Prostate gland (tissue), 2 donors: ENCODE data around the gene SLC16A12. TPM values are rescaled to one million over a fixed set of nuclear protein-coding genes. Genes with fewer than 3 reads are reported as not detected.
A peak's percentile ranks its signal among the peaks of the same experiment; 100 is the strongest.

Experiments used
- DNase-seq: peaks from one replicate; pipeline ENCODE4 v3.0.0-alpha.2; 2019; ENCODE audit warnings: low spot score
- H3K27ac ChIP-seq, 2 donors: fragments of 200-600 bp; sonication (generic); 2 replicates each; pipeline ENCODE4 v1.5.1; 2017 to 2019
- H3K27me3 ChIP-seq: fragments of 200-600 bp; sonication (generic); replicated peaks from 2 replicates; pipeline ENCODE4 v1.5.1; 2019; ENCODE audit not compliant: insufficient read depth
- H3K36me3 ChIP-seq, 2 donors: fragments of 200-600 bp; sonication (generic); 1 replicate in 1 of 2; 2 replicates in 1 of 2; pipeline versions ENCODE4 v1.5.1 to v1.8.1; 2017 to 2019
- H3K4me1 ChIP-seq: fragments of 200-600 bp; sonication (generic); replicated peaks from 2 replicates; pipeline ENCODE4 v1.5.1; 2019
- H3K4me3 ChIP-seq, 2 donors: fragments of 200-600 bp; sonication (generic); 2 replicates each; pipeline ENCODE4 v1.5.1; 2017 to 2019
- H3K9me3 ChIP-seq: fragments of 200-600 bp; sonication (generic); 2 replicates; pipeline ENCODE4 v1.5.1; 2017
- POLR2A ChIP-seq: fragments of 450-650 bp; IDR thresholded peaks from one replicate; pipeline ENCODE4 v1.6.1; 2016; ENCODE audit warnings: antibody characterized with exemption, mild to moderate bottlenecking
- POLR2AphosphoS5 ChIP-seq: sonication (generic); formaldehyde crosslinking; IDR thresholded peaks from one replicate; pipeline ENCODE4 v1.6.1; 2017; ENCODE audit warnings: antibody characterized with exemption
- WGBS: methylation state at CpG from one replicate; pipeline ENCODE4 v1.1.5; 2018; 5-methylcytosine and 5-hydroxymethylcytosine counted together
- intact Hi-C: fragments of 100-400 bp; cut with DNase I; formaldehyde crosslinking; loops from one replicate; pipeline ENCODE4 v1.14.2; 2022
- total RNA-seq, 2 donors: library from RNA; depleted of rRNA; stranded (reverse); fragments of >200 nt; gene quantifications; one replicate each; pipeline ENCODE4 v1.1.0, GENCODE V29; 2016
- TF ChIP-seq, protein P1 (sequence below), 4 experiments: fragments of 200-600 bp in 2 of 4; fragments of 450-650 bp in 2 of 4; sonication (generic) in 2 of 4; IDR thresholded peaks; 1 replicate in 3 of 4; 2 replicates in 1 of 4; pipeline ENCODE4 v1.5.1; 2016 to 2019; ENCODE audit warnings: antibody characterized with exemption in 4 of 4, mild to moderate bottlenecking in 2 of 4, moderate library complexity in 2 of 4

Gene SLC16A12
- total RNA-seq, 2 donors from 2014 or later: 0.09 to 4.4 TPM

- TF ChIP-seq, protein P1, sequence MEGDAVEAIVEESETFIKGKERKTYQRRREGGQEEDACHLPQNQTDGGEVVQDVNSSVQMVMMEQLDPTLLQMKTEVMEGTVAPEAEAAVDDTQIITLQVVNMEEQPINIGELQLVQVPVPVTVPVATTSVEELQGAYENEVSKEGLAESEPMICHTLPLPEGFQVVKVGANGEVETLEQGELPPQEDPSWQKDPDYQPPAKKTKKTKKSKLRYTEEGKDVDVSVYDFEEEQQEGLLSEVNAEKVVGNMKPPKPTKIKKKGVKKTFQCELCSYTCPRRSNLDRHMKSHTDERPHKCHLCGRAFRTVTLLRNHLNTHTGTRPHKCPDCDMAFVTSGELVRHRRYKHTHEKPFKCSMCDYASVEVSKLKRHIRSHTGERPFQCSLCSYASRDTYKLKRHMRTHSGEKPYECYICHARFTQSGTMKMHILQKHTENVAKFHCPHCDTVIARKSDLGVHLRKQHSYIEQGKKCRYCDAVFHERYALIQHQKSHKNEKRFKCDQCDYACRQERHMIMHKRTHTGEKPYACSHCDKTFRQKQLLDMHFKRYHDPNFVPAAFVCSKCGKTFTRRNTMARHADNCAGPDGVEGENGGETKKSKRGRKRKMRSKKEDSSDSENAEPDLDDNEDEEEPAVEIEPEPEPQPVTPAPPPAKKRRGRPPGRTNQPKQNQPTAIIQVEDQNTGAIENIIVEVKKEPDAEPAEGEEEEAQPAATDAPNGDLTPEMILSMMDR (IDR thresholded peaks at IDR 0.05): no peak
- Histone ChIP-seq H3K36me3 (no peaks in the 10 kb centered on the region), H3K4me1 (no peaks in the 10 kb centered on the region), H3K27ac (peak overlapping the region; percentile 52 to 53), H3K27me3 (no peaks in the 10 kb centered on the region), H3K9me3 (no peaks in the 10 kb centered on the region), H3K4me3 (no peak overlapping the region)
- intact Hi-C loops: no loop called here
- DNase-seq: no peak
- 10% methylated on average over 4 of the region's 4 CpGs for WGBS
Observed at GRCh38 chr10:89475591-89475998, 59.8 kb downstream of the SLC16A12 start.

GRCh38 chr10:89475125-89475524, 60.3 kb downstream of the SLC16A12 start:
- no peaks in the 10 kb centered on the region for H3K9me3 ChIP-seq
- peak overlapping the region; percentile 18 to 53 for H3K27ac ChIP-seq
- H3K4me1 ChIP-seq: no peaks in the 10 kb centered on the region
- TF ChIP-seq POLR2AphosphoS5 (no peak), POLR2A (no peak)
- TF ChIP-seq, protein P1 (IDR thresholded peaks at IDR 0.05): no peak
- no peak overlapping the region for H3K4me3 ChIP-seq
- no peak for DNase-seq
- no peaks in the 10 kb centered on the region for H3K36me3 ChIP-seq
- 27% methylated on average over 2 of the region's 2 CpGs for WGBS
- H3K27me3 ChIP-seq: no peaks in the 10 kb centered on the region
- intact Hi-C loops: no loop called here

DNA sequence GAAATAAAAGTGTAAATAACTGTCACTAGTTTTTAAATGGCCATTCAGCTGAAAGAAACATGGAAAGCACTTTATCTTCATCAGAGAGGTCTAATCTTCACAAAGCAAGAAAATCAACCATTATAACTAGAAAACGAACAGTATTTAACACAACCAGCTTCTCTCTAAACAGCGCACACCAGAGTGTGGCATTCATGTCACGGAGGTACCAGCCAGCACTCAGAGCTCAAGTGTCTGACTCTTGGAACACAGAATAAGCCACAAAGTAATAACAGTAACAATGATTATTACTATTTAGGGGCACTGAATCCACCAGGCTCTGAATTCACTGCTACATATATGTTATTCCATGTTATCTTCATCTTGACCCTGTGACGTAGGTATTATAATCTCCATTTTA, 60.9 kb downstream of the SLC16A12 start:
- H3K27me3 ChIP-seq: no peaks in the 10 kb centered on the region
- no peak for DNase-seq
- H3K27ac ChIP-seq: no peak overlapping the region
- WGBS: 83% methylated on average over 4 of the region's 4 CpGs
- H3K9me3 ChIP-seq: no peaks in the 10 kb centered on the region
- intact Hi-C loops: no loop called here
- no peak overlapping the region for H3K4me3 ChIP-seq
- no peaks in the 10 kb centered on the region for H3K4me1 ChIP-seq
- H3K36me3 ChIP-seq: no peaks in the 10 kb centered on the region
- TF ChIP-seq POLR2AphosphoS5: no peak
- TF ChIP-seq, protein P1 (IDR thresholded peaks at IDR 0.05): no peak

GRCh38 chr10:89471110-89471809, 64.1 kb downstream of the SLC16A12 start:
- Histone ChIP-seq H3K4me3 (no peak overlapping the region), H3K27me3 (no peaks in the 10 kb centered on the region), H3K27ac (no peak overlapping the region), H3K36me3 (no peaks in the 10 kb centered on the region), H3K4me1 (no peaks in the 10 kb centered on the region), H3K9me3 (no peaks in the 10 kb centered on the region)
- WGBS: 93% methylated on average over 1 of the region's 1 CpG
- intact Hi-C loops: no loop called here
- TF ChIP-seq, protein P1 (IDR thresholded peaks at IDR 0.05): no peak
- no peak for TF ChIP-seq POLR2AphosphoS5
- no peak for TF ChIP-seq POLR2A
- no peak for DNase-seq

GRCh38 chr10:89470628-89471027, 64.8 kb downstream of the SLC16A12 start:
- Histone ChIP-seq H3K4me3 (no peak overlapping the region), H3K4me1 (no peaks in the 10 kb centered on the region), H3K27ac (no peak overlapping the region), H3K36me3 (no peaks in the 10 kb centered on the region), H3K9me3 (no peaks in the 10 kb centered on the region), H3K27me3 (no peaks in the 10 kb centered on the region)
- intact Hi-C loops: no loop called here
- DNase-seq: no peak
- WGBS: 80% methylated on average over 2 of the region's 2 CpGs
- TF ChIP-seq, protein P1 (IDR thresholded peaks at IDR 0.05): no peak
- TF ChIP-seq POLR2AphosphoS5: no peak
- TF ChIP-seq POLR2A: no peak
